HepG2 (cell line): ENCODE data around the gene BCL2. TPM values are rescaled to one million over a fixed set of nuclear protein-coding genes. Genes with fewer than 3 reads are reported as not detected.
A peak's percentile ranks its signal among the peaks of the same experiment; 100 is the strongest.

Source experiments
- ATM ChIP-seq: fragments of 450-650 bp; IDR thresholded peaks from 2 replicates; pipeline ENCODE4 v1.7.1; 2017; ENCODE audit warnings: mild to moderate bottlenecking, borderline replicate concordance
- CREBL2 ChIP-seq: sonication (generic); formaldehyde crosslinking; IDR thresholded peaks from 2 replicates; pipeline ENCODE4 v1.8.1; 2023; ENCODE audit warnings: missing genetic modification reagents, mild to moderate bottlenecking, borderline replicate concordance
- JUND ChIP-seq: sonication (generic); formaldehyde crosslinking; IDR thresholded peaks from 2 replicates; pipeline ENCODE4 v1.8.0; 2022; ENCODE audit warnings: mild to moderate bottlenecking, missing genetic modification reagents
- MBNL3 ChIP-seq: fragments of 250-450 bp; sonication (Bioruptor Pico); conservative IDR thresholded peaks from 2 replicates; pipeline ENCODE4 v1.8.0; 2022; ENCODE audit warnings: mild to moderate bottlenecking, inconsistent platforms
- RBFOX2 ChIP-seq: fragments of 200-400 bp; formaldehyde crosslinking; IDR thresholded peaks from 2 replicates; pipeline ENCODE4 v1.6.1; 2017; ENCODE audit warnings: low read depth, mild to moderate bottlenecking, low read length
- TGIF2 ChIP-seq: IDR thresholded peaks from 2 replicates; pipeline ENCODE4 v1.6.1; 2016; ENCODE audit warnings: control low read depth, missing compliant biosample characterization
- YEATS2 ChIP-seq: sonication (generic); formaldehyde crosslinking; IDR thresholded peaks from 2 replicates; pipeline ENCODE4 v1.4.0; 2020; ENCODE audit warnings: missing genetic modification reagents, borderline replicate concordance
- ZC3H4 ChIP-seq: sonication (generic); formaldehyde crosslinking; IDR thresholded peaks from 2 replicates; pipeline ENCODE4 v1.4.0; 2020; ENCODE audit warnings: missing genetic modification reagents, borderline replicate concordance
- ZMAT5 ChIP-seq: sonication (generic); formaldehyde crosslinking; IDR thresholded peaks from 2 replicates; pipeline ENCODE4 v1.5.0; 2020; ENCODE audit warnings: mild to moderate bottlenecking, low read depth, missing genetic modification reagents, borderline replicate concordance
- ZNF10 ChIP-seq: sonication (generic); formaldehyde crosslinking; IDR thresholded peaks from 2 replicates; pipeline ENCODE4 v1.4.0; 2020; ENCODE audit warnings: mild to moderate bottlenecking, low read depth, missing genetic modification reagents, borderline replicate concordance
- ZNF232 ChIP-seq: sonication (generic); formaldehyde crosslinking; IDR thresholded peaks from 2 replicates; pipeline ENCODE4 v1.4.0; 2020; ENCODE audit warnings: missing genetic modification reagents, borderline replicate concordance
- ZNF235 ChIP-seq: sonication (generic); formaldehyde crosslinking; IDR thresholded peaks from 2 replicates; pipeline ENCODE4 v1.8.1; 2023; ENCODE audit warnings: mild to moderate bottlenecking, missing genetic modification reagents, borderline replicate concordance
- ZNF281 ChIP-seq: sonication (generic); formaldehyde crosslinking; IDR thresholded peaks from 2 replicates; pipeline ENCODE4 v1.4.0; 2020; ENCODE audit warnings: missing genetic modification reagents, borderline replicate concordance
- ZNF446 ChIP-seq: sonication (generic); formaldehyde crosslinking; IDR thresholded peaks from 2 replicates; pipeline ENCODE4 v1.5.0; 2020; ENCODE audit warnings: mild to moderate bottlenecking, missing genetic modification reagents
- ZNF557 ChIP-seq: sonication (generic); formaldehyde crosslinking; IDR thresholded peaks from 2 replicates; pipeline ENCODE4 v1.4.0; 2020; ENCODE audit warnings: missing genetic modification reagents
- ZNF629 ChIP-seq: sonication (generic); formaldehyde crosslinking; conservative IDR thresholded peaks from 2 replicates; pipeline ENCODE4 v1.5.0; 2020; ENCODE audit warnings: missing genetic modification reagents
- ZNF770 ChIP-seq: sonication (generic); formaldehyde crosslinking; IDR thresholded peaks from 2 replicates; pipeline ENCODE4 v1.5.0; 2020; ENCODE audit warnings: mild to moderate bottlenecking, missing genetic modification reagents
- ZSCAN21 ChIP-seq: sonication (generic); formaldehyde crosslinking; IDR thresholded peaks from 2 replicates; pipeline ENCODE4 v1.8.0; 2022; ENCODE audit warnings: mild to moderate bottlenecking, missing genetic modification reagents, moderate library complexity, borderline replicate concordance
- polyA plus RNA-seq, 8 experiments: library from polyadenylated mRNA; depleted of rRNA in 3 of 8; stranded (reverse) in 7 of 8; unstranded in 1 of 8; fragments of >200 nt; fragmentation: Illumina TruSeq in 4 of 8; extraction: Trizol in 4 of 8; gene quantifications; 2 replicates each; pipeline versions ENCODE4 v1.2.1 to v1.2.3, GENCODE V29; 2011 to 2016; ENCODE audit warnings: low read depth in 4 of 8, missing spikeins in 1 of 8, mixed read lengths in 1 of 8; ENCODE audit not compliant: insufficient read depth in 1 of 8
- total RNA-seq, 5 experiments: library from RNA; depleted of rRNA; stranded (reverse); fragments of >200 nt; fragmentation: Illumina TruSeq; extraction: Trizol; gene quantifications; 2 replicates each; pipeline ENCODE4 v1.2.3, GENCODE V29; 2016; ENCODE audit warnings: low read depth in 1 of 5
- TF ChIP-seq, protein P1 (sequence below): sonication (generic); formaldehyde crosslinking; IDR thresholded peaks from 2 replicates; pipeline ENCODE4 v1.9.0; 2021; ENCODE audit warnings: missing genetic modification reagents, borderline replicate concordance
- TF ChIP-seq, protein P2 (sequence below): sonication (generic); formaldehyde crosslinking; IDR thresholded peaks from 2 replicates; pipeline ENCODE4 v1.8.0; 2022; ENCODE audit warnings: mild to moderate bottlenecking, missing genetic modification reagents, borderline replicate concordance

Gene BCL2
- total and polyA plus RNA-seq, 2 of the 13 experiments (the other 11 are each of a cell fraction or from before 2014, with no cell fraction given) = 0.07 to 0.53 TPM

DNA sequence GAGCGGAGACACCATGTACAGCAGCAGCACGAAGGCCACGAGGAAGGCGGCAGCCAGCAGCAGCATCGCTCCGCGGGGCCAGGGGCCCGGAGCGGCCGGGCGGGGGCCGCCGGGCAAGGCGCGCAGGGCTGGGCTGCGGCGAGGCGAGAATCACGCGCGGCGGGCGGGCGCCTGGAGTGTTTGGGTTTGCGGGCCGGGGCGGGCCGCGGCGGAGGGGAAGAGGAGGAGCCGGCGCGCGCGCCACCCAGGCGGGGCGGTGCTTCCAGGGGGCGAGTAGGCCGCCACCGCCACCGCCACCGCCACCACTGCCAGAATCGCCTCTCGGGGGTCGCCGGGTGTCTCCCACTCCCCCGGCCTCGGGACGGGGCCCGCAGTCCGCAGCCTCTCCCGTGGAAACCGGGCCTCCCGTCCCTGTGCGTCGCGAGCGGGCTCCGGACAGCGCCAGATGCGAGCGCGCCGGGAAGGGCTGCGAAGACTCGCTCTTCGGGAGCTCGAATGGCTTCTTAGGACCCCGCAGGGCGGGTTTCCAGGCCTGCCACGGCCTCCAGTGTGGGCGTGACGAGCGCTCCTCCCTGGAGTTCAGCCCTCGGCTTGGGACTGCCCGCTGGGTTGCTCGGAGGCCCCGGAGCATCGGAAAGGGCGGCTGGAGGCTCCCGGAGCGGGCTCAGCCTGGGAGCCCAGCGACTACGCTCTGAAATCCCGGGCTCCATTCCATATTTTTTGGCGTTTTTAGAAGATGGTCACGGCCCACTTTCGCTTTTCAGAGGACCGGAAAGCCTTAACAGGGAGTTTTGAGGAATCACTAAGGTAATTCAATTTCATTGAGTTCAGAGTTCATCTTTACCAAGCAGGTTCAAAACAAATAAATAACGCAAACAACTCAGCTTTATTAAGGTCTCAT is 47.7 kb upstream of the BCL2 start, which contains the start of gene KDSR (continued):
- TF ChIP-seq ZMAT5 (CRISPR knock-in tag) (no peak), ATM (no peak), ZNF232 (no peak; the same call in 1 of the 2 replicates), ZSCAN21 (CRISPR knock-in tag) (peak; percentile 44; the same call in 1 of the 2 replicates), CREBL2 (CRISPR knock-in tag) (peak; percentile 53; the same call in 1 of the 2 replicates), ZNF770 (CRISPR knock-in tag) (peak; percentile 64; the same call in 1 of the 2 replicates), ZNF446 (no peak), TGIF2 (peak; percentile 17; the same call in 1 of the 2 replicates), ZNF10 (CRISPR knock-in tag) (no peak), ZNF629 (no peak), JUND (CRISPR knock-in tag) (no peak), MBNL3 (CRISPR knock-in tag) (no peak), ZNF235 (CRISPR knock-in tag) (no peak), ZNF281 (CRISPR knock-in tag) (no peak), YEATS2 (peak; percentile 78; the same call in 1 of the 2 replicates), RBFOX2 (peak; percentile 97), ZNF557 (CRISPR knock-in tag) (0 out of 2 replicates have a peak, but pooled peaks have one; percentile 73), ZC3H4 (CRISPR knock-in tag) (no peak)
- TF ChIP-seq, protein P1, sequence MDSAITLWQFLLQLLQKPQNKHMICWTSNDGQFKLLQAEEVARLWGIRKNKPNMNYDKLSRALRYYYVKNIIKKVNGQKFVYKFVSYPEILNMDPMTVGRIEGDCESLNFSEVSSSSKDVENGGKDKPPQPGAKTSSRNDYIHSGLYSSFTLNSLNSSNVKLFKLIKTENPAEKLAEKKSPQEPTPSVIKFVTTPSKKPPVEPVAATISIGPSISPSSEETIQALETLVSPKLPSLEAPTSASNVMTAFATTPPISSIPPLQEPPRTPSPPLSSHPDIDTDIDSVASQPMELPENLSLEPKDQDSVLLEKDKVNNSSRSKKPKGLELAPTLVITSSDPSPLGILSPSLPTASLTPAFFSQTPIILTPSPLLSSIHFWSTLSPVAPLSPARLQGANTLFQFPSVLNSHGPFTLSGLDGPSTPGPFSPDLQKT = peak; percentile 41; the same call in 1 of the 2 replicates
- TF ChIP-seq, protein P2, sequence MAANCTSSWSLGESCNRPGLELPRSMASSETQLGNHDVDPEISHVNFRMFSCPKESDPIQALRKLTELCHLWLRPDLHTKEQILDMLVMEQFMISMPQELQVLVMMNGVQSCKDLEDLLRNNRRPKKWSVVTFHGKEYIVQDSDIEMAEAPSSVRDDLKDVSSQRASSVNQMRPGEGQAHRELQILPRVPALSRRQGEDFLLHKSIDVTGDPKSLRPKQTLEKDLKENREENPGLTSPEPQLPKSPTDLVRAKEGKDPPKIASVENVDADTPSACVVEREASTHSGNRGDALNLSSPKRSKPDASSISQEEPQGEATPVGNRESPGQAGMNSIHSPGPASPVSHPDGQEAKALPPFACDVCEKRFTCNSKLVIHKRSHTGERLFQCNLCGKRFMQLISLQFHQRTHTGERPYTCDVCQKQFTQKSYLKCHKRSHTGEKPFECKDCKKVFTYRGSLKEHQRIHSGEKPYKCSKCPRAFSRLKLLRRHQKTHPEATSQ = peak; percentile 19; the same call in 1 of the 2 replicates
